ENCODE data around the gene FARP1. TPM values are rescaled to one million over a fixed set of nuclear protein-coding genes. Genes with fewer than 3 reads are reported as not detected.

FARP1 gene
- total RNA-seq, 2 experiments from 2014 or later, result 0.29 to 0.34 TPM

GRCh38 chr13:98133946-98134345 is 8.9 kb upstream of the FARP1 start:
- POLR2A ChIA-PET, result no interaction called here

GRCh38 chr13:98134901-98135300 is 8.0 kb upstream of the FARP1 start:
- CTCF ChIA-PET, result no interaction called here
- POLR2A ChIA-PET, result no interaction called here

More at GRCh38 chr13:98133946-98134345, 8.9 kb upstream of the FARP1 start:
- CTCF ChIA-PET, result no interaction called here

GRCh38 chr13:98141091-98141490 is 1.8 kb upstream of the FARP1 start:
- ChIA-PET CTCF (no interaction called here), POLR2A (no interaction called here)

- CTCF ChIA-PET, result no interaction called here
These were observed 1.1 kb upstream of the FARP1 start for GRCh38 chr13:98141509-98142379.

GRCh38 chr13:98143157-98143553 is 261 bp downstream of the FARP1 start:
- ChIA-PET POLR2A (no interaction called here), CTCF (no interaction called here)

More at GRCh38 chr13:98141509-98142379, 1.1 kb upstream of the FARP1 start:
- POLR2A ChIA-PET, result interaction anchor here (0.6 kb wide), 1 partner anchor 22 kb away, joined by 5 read pairs; no protein-coding TSS in a partner anchor

GRCh38 chr13:98143601-98144026 is 720 bp downstream of the FARP1 start:
- ChIA-PET POLR2A (no interaction called here), CTCF (no interaction called here)

- ChIA-PET CTCF (no interaction called here), POLR2A (no interaction called here)
These were observed 1.3 kb downstream of the FARP1 start for GRCh38 chr13:98144027-98144741.

- ChIA-PET POLR2A (no interaction called here), CTCF (no interaction called here)
These were observed 2.0 kb downstream of the FARP1 start for GRCh38 chr13:98144801-98145350.

- ChIA-PET CTCF (no interaction called here), POLR2A (no interaction called here)
These were observed 4.6 kb downstream of the FARP1 start for GRCh38 chr13:98147521-98147920.

GRCh38 chr13:98150832-98151479 is 8.1 kb downstream of the FARP1 start:
- ChIA-PET POLR2A (no interaction called here), CTCF (no interaction called here)

- ChIA-PET POLR2A (no interaction called here), CTCF (no interaction called here)
These were observed 12.7 kb downstream of the FARP1 start for GRCh38 chr13:98155475-98156109.

- POLR2A ChIA-PET, result no interaction called here
- CTCF ChIA-PET, result no interaction called here
These were observed 13.4 kb downstream of the FARP1 start for GRCh38 chr13:98156259-98156658.

- POLR2A ChIA-PET, result no interaction called here
- CTCF ChIA-PET, result no interaction called here
These were observed 14.3 kb downstream of the FARP1 start for GRCh38 chr13:98157188-98157587.

- ChIA-PET POLR2A (no interaction called here), CTCF (no interaction called here)
These were observed 14.7 kb downstream of the FARP1 start for GRCh38 chr13:98157609-98158008.

- CTCF ChIA-PET, result no interaction called here
- POLR2A ChIA-PET, result no interaction called here
These were observed 15.4 kb downstream of the FARP1 start for GRCh38 chr13:98158172-98158899.

- POLR2A ChIA-PET, result no interaction called here
- CTCF ChIA-PET, result no interaction called here
These were observed 20.0 kb downstream of the FARP1 start for GRCh38 chr13:98162935-98163334.

- ChIA-PET CTCF (no interaction called here), POLR2A (no interaction called here)
These were observed 26.4 kb downstream of the FARP1 start for GRCh38 chr13:98169331-98169730.

GRCh38 chr13:98171900-98172589 is 29.2 kb downstream of the FARP1 start:
- POLR2A ChIA-PET, result no interaction called here
- CTCF ChIA-PET, result no interaction called here
